Ovary (tissue), 9 donors: ENCODE results near the gene MFAP5. TPM values are rescaled to one million over a fixed set of nuclear protein-coding genes. Genes with fewer than 3 reads are reported as not detected.

Source experiments
- DNase-seq, 5 donors: peaks; one replicate each; pipeline ENCODE4 v3.0.0-alpha.2; 2019 to 2020
- H3K27ac ChIP-seq, 2 donors: fragments of 200-600 bp; one replicate each; pipeline versions ENCODE4 v1.5.1 to v1.8.0; 2019 to 2022
- H3K27me3 ChIP-seq: fragments of 200-600 bp; one replicate; pipeline ENCODE4 v1.8.0; 2022
- H3K36me3 ChIP-seq: fragments of 200-600 bp; sonication (generic); one replicate; pipeline ENCODE4 v1.5.1; 2019
- H3K4me1 ChIP-seq: one replicate; pipeline ENCODE4 v1.8.1; 2013; ENCODE audit warnings: mild to moderate bottlenecking, moderate library complexity; ENCODE audit not compliant: insufficient read depth
- H3K4me3 ChIP-seq: fragments of 200-600 bp; sonication (generic); one replicate; pipeline ENCODE4 v1.5.1; 2017
- H3K9me3 ChIP-seq, 2 donors: fragments of 200-600 bp in 1 of 2; sonication (generic) in 1 of 2; one replicate each; pipeline versions ENCODE4 v1.5.1 to v1.8.1; 2013 to 2019; ENCODE audit warnings: mild to moderate bottlenecking in 1 of 2, moderate library complexity in 1 of 2
- EP300 ChIP-seq: sonication (generic); formaldehyde crosslinking; IDR thresholded peaks from one replicate; pipeline ENCODE4 v1.6.1; 2017; ENCODE audit warnings: antibody characterized with exemption
- POLR2A ChIP-seq: fragments of 450-650 bp; IDR thresholded peaks from one replicate; pipeline ENCODE4 v1.6.1; 2017; ENCODE audit warnings: antibody characterized with exemption, mild to moderate bottlenecking, moderate library complexity
- WGBS, 3 donors: extraction: QIAGEN DNeasy Blood & Tissue Kit in 1 of 3; methylation state at CpG; one replicate each; pipeline versions ENCODE4 v1.1.5 to v1.1.7; 2013 to 2017; 5-methylcytosine and 5-hydroxymethylcytosine counted together
- intact Hi-C, 4 donors: fragments of 100-400 bp; cut with DNase I; formaldehyde crosslinking; loops; one replicate each; pipeline versions ENCODE4 v1.11.0 to v1.15.1; 2022 to 2023
- polyA plus RNA-seq, 2 donors: library from polyadenylated mRNA; stranded (reverse); fragments of 200-250 nt in 1 of 2; fragments of 350-450 nt in 1 of 2; fragmentation: Illumina TruSeq in 1 of 2; extraction: RNeasy Lipid Tissue Mini Kit (QIAGEN cat#74804) in 1 of 2; gene quantifications; one replicate each; pipeline ENCODE4 v1.2.3, GENCODE V29; 2013 to 2014
- total RNA-seq, 7 donors: library from RNA; depleted of rRNA in 2 of 7; stranded (reverse); fragments of >200 nt in 2 of 7; fragmentation: NEBNext Ultra II Directional in 3 of 7; extraction: Animal tissue kit (Norgen Biotek cat#: 25700) in 3 of 7; gene quantifications; one replicate each; pipeline versions ENCODE4 v1.1.0 to v1.2.4, GENCODE V29; 2016 to 2023
- TF ChIP-seq, protein P1 (sequence below), 3 donors: fragments of 450-650 bp in 2 of 3; fragments of 200-600 bp in 1 of 3; IDR thresholded peaks; one replicate each; pipeline versions ENCODE4 v1.5.1 to v1.8.0; 2016 to 2022; ENCODE audit warnings: antibody characterized with exemption in 3 of 3, mild to moderate bottlenecking in 1 of 3
- donor health status: DM: no; HTN: no; CAD: no; lungs with moderate emphysema.
- donor health status: DM: no; HTN: no; CAD: no.
- donor health status: Bipolar disorder and iron deficiency.
- donor health status: DM: yes; HTN: yes; CAD: no.
- donor health status: DM: no; HTN: no; CAD: no.
- donor health status: DM: yes; HTN: yes; CAD: no.

MFAP5 gene
- total and polyA plus RNA-seq, 9 donors = 0.35 to 106 (median 0.72) TPM; not detected in 2

DNA sequence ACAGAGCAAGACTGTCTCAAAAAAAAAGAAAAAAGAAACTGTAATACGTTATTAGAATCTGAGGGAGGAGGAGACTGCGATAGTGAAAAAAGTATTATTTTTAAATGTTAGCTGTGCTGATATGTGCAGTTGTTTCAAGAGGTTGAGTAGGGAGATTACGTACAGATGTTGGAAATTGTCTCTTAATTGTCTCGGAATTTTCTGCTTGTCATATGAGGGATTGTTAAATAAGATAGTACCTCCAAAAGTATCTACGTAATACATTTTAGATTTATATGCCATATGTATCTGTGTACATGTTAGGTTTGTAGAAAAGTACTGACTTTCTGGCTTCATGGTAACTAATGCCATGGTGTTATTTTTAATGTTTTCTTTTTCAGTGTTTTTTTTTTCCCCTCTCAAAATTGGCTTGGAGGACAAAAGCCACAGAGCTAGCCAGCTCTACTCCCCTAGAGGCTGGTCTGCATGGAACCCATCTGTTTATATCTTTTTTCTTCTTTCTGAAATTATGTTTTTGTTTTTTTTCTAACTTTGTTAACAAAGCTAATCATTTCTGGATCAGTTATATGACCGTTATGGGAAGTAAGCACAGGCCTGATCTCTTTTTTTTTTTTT is 38.5 kb upstream of the MFAP5 start:
- H3K27ac ChIP-seq = peak overlapping the region; percentile 46 to 72
- H3K27me3 ChIP-seq = no peaks in the 10 kb centered on the region
- 18 to 23% (median 21%) methylated on average over 6 of the region's 6 CpGs for WGBS, 3 donors
- intact Hi-C loops = no loop called here
- peaks cover 6% of the 10 kb centered on the region for H3K4me1 ChIP-seq
- no peaks in the 10 kb centered on the region for H3K9me3 ChIP-seq
- DNase-seq = no peak
- TF ChIP-seq POLR2A = no peak
- TF ChIP-seq, protein P1, sequence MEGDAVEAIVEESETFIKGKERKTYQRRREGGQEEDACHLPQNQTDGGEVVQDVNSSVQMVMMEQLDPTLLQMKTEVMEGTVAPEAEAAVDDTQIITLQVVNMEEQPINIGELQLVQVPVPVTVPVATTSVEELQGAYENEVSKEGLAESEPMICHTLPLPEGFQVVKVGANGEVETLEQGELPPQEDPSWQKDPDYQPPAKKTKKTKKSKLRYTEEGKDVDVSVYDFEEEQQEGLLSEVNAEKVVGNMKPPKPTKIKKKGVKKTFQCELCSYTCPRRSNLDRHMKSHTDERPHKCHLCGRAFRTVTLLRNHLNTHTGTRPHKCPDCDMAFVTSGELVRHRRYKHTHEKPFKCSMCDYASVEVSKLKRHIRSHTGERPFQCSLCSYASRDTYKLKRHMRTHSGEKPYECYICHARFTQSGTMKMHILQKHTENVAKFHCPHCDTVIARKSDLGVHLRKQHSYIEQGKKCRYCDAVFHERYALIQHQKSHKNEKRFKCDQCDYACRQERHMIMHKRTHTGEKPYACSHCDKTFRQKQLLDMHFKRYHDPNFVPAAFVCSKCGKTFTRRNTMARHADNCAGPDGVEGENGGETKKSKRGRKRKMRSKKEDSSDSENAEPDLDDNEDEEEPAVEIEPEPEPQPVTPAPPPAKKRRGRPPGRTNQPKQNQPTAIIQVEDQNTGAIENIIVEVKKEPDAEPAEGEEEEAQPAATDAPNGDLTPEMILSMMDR (IDR thresholded peaks at IDR 0.05) = no peak
- TF ChIP-seq EP300 = no peak
- no peak overlapping the region for H3K4me3 ChIP-seq
- H3K36me3 ChIP-seq = no peaks in the 10 kb centered on the region

DNA sequence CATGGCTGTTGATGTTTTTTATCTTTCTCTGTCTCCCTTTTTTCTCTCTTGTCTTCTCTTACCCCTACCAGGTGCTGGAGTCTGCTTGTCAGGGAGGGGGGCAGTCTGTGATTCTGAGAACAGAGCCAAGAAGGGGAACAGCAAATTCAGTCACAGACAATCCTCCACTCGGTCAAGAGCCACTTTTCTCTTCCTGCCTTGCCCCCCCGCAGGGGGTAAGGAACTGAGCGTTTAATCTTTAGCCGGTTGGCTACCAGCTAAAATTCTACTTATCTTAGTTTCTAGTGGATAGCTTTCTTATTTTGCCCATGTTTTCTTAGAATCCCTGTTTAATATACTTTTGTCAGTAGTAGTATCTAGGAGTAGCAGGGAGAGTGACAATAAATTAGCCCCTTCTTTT is 37.1 kb upstream of the MFAP5 start:
- 24 to 34% (median 33%) methylated on average over 4 of the region's 4 CpGs for WGBS, 3 donors
- H3K27ac ChIP-seq = peak overlapping the region; percentile 46 to 72
- no peaks in the 10 kb centered on the region for H3K9me3 ChIP-seq
- no peaks in the 10 kb centered on the region for H3K36me3 ChIP-seq
- intact Hi-C loops = loop anchor here in 1 of 4 donors (10.0 kb wide), 1 partner anchor 1515 kb away; the partner anchor contains the start of gene GABARAPL1
- no peak for DNase-seq
- H3K4me1 ChIP-seq = peaks cover 6% of the 10 kb centered on the region
- no peaks in the 10 kb centered on the region for H3K27me3 ChIP-seq
- H3K4me3 ChIP-seq = no peak overlapping the region
- TF ChIP-seq POLR2A = no peak

DNA sequence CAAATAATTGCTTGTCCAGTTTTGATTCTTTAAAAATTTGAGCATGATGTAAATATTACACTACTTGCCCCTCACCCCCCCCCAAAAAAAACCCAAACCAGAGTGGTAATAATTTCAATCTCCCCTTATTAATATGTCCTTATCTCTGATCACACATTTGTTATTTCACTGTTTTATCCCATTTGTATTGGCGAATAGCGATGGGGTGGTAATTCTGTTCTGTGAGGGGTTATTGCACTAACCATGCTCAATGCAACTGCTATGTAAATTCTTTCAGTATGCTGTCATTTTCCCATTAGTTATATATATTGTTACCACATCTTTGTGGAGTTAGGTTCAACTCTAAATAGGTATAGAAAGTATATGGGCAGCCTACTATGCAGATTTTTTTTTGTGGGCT is 36.3 kb upstream of the MFAP5 start:
- intact Hi-C loops = loop anchor here in 1 of 4 donors (10.0 kb wide), 1 partner anchor 1516 kb away; the partner anchor contains the start of gene GABARAPL1
- H3K4me1 ChIP-seq = peaks cover 6% of the 10 kb centered on the region
- TF ChIP-seq POLR2A (no peak), EP300 (no peak)
- TF ChIP-seq, protein P1 (IDR thresholded peaks at IDR 0.05) = no peak
- H3K4me3 ChIP-seq = peak overlapping the region; percentile 81
- WGBS, 3 donors = 21 to 33% (median 23%) methylated on average over 2 of the region's 2 CpGs
- peak overlapping the region; percentile 94 to 96 for H3K27ac ChIP-seq
- DNase-seq = no peak
- H3K27me3 ChIP-seq = no peaks in the 10 kb centered on the region
- no peaks in the 10 kb centered on the region for H3K9me3 ChIP-seq
- H3K36me3 ChIP-seq = no peaks in the 10 kb centered on the region

DNA sequence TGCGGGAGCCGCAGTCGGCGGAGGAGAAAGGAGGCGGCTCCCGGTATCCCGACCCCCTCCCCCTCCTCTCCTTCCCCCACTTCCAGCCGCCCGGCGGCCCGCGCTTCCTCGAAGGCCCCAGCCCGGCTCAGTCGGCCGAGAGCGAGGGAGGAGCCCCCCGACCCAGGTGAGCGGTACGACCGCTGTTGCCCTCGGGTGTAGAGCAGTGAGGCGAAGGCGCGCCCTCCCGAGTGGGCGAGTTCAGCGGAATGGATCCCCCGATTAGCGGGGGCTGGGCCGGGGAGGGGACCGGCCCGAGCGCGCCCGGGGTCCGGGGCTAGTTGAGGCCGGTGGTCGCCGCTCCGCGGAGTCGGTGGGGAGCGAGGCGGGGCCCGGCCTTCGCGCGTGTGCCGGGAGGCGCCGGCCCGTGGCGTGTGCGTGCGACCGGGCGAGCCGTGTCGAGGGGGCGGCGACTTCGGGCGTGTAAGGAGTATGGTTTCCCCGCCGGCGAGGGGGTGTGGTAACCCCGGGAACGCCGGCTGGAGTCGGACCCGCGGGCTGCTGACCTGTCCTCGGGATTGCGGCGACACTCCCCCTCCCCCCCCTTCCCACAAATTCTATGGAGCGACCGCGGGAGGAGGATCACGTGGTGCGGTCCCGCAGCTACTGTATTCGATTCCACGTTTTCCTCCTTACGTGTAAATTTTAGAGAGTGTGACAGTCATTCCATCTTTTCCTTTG is 35.7 kb upstream of the MFAP5 start:
- Histone ChIP-seq H3K27me3 (no peaks in the 10 kb centered on the region), H3K9me3 (no peaks in the 10 kb centered on the region), H3K27ac (peak overlapping the region; percentile 94 to 96), H3K4me3 (peak overlapping the region; percentile 81), H3K4me1 (peaks cover 6% of the 10 kb centered on the region), H3K36me3 (no peaks in the 10 kb centered on the region)
- intact Hi-C loops = loop anchor here in 1 of 4 donors (10.0 kb wide), 1 partner anchor 1517 kb away; the partner anchor contains the start of gene GABARAPL1
- 0 to 1% (median 0%) methylated on average over 55 to 85 of the region's 85 CpGs for WGBS, 3 donors
- TF ChIP-seq EP300 (no peak), POLR2A (peak; percentile 14)
- TF ChIP-seq, protein P1 (IDR thresholded peaks at IDR 0.05) = peak in 1 of 3 donors; percentile 8
- DNase-seq = peak; percentile 57 to 78 (median 72)
